Activated CD4-positive, alpha-beta T cell treated with anti-CD3 and anti-CD28 coated beads for 36 hours (primary cell): ENCODE results near the gene PPP2R5A. TPM values are rescaled to one million over a fixed set of nuclear protein-coding genes. Genes with fewer than 3 reads are reported as not detected.
"Not testable (repeated sequence)": the region's sequence is repeated elsewhere in the genome, so short reads cannot be mapped to it uniquely, and the experiment has no call there.

Source experiments
- ATAC-seq: fragments of 200-7000 bp; cut with Tn5 transposase; one replicate; pipeline ENCODE4 v1.10.0; 2021; ENCODE audit warnings: mild to moderate bottlenecking, moderate library complexity
- CTCF ChIA-PET: fragments of 350-600 bp; sonication (Branson Sonifier 250); formaldehyde crosslinking; loops from one replicate; lab custom pipeline; 2021; ENCODE audit warnings: antibody characterized with exemption; lab: Charles Lee
- POLR2A ChIA-PET: fragments of 350-600 bp; sonication (Branson Sonifier 250); formaldehyde crosslinking; loops from one replicate; lab custom pipeline; 2021; ENCODE audit warnings: antibody characterized with exemption, inconsistent platforms; lab: Charles Lee
- DNase-seq: peaks from one replicate; pipeline ENCODE4 v3.0.0-alpha.2; 2020
- H3K27ac Mint-ChIP-seq: one replicate; pipeline ENCODE4 v1.8.0; 2021; ENCODE audit warnings: mixed read lengths
- H3K27me3 Mint-ChIP-seq: one replicate; pipeline ENCODE4 v1.8.0; 2021; ENCODE audit warnings: mixed read lengths
- H3K36me3 Mint-ChIP-seq: one replicate; pipeline ENCODE4 v1.8.0; 2021; ENCODE audit warnings: low read depth, mixed read lengths
- H3K4me1 Mint-ChIP-seq: one replicate; pipeline ENCODE4 v1.8.0; 2021; ENCODE audit warnings: mixed read lengths
- H3K4me3 Mint-ChIP-seq: one replicate; pipeline ENCODE4 v1.8.0; 2021; ENCODE audit warnings: mild to moderate bottlenecking, moderate library complexity, mixed read lengths
- H3K9me3 Mint-ChIP-seq: one replicate; pipeline ENCODE4 v1.8.0; 2021; ENCODE audit warnings: low read depth, mixed read lengths
- intact Hi-C, 2 experiments: fragments of 100-400 bp; cut with DNase I in 1 of 2; cut with micrococcal nuclease in 1 of 2; formaldehyde crosslinking; loops; one replicate each; pipeline versions ENCODE4 v1.14.2 to v1.15.1; 2022 to 2024; cut with DNase I, micrococcal nuclease
- total RNA-seq, 2 experiments: library from RNA; stranded (reverse); gene quantifications; one replicate each; pipeline ENCODE4 v1.2.3, GENCODE V29; 2021

The PPP2R5A gene
- total RNA-seq, 2 experiments from 2014 or later: 32.3 to 36.1 TPM

DNA sequence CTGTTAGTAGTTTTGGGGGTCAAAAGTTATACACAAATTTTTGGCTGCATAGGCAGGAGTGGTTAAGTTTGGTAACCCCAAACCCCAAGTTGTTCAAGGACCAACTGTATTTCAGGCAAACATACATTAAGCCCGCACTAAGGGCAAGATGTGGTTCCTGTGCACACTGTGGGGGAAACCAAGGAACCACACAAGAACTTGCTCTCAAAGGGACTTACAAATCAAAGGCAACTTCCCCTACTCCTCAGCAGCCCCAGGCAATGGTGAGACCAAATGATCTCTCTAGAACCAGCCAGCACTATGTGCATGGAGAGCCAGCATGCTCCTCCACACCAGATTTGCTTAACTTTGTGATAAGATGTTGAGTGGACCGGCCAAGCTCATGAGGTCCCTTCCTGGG lies 94.2 kb downstream of the PPP2R5A start:
- DNase-seq (no peak), ATAC-seq (no peak)
- Mint-ChIP-seq H3K9me3 (no peaks in the 10 kb centered on the region), H3K4me3 (no peak overlapping the region), H3K27ac (no peak overlapping the region), H3K27me3 (no peaks in the 10 kb centered on the region), H3K36me3 (peaks cover 31% of the 10 kb centered on the region), H3K4me1 (no peaks in the 10 kb centered on the region)
- ChIA-PET CTCF (interaction anchor here (0.9 to 1.7 kb wide), 2 partner anchors 11 to 14 kb away, joined by 3 to 6 read pairs; no protein-coding TSS in a partner anchor), POLR2A (no interaction called here)
- intact Hi-C loops: no loop called here

DNA sequence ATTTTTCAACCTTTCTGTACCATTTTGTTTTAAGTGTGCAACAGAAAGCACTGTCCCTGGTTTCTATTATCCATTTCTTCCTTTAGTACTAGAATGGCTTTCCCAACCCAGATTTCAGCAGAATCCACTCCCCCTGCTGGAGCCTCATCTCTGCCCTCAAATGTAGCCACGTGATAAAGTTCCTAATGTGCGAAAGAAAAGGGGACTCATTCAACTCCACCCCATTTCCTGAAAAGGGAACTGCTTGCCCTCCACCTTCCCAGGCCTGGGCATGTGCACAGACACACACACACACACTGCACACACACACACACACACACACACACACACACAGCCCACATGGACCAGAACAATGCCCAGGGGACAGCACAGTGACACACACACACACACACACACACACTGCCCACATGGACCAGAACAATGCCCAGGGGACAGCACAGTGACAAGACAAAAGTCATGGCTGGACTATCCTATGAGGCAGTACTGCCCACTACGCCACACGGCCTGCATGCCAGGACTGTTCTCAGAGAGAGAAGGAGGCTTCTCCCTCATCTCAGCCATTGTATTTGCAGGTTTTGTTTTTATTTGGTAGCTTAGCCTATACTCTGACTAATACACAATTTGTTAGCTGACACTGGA lies 96.3 kb downstream of the PPP2R5A start:
- H3K9me3 Mint-ChIP-seq: no peaks in the 10 kb centered on the region
- POLR2A ChIA-PET: no interaction called here
- ATAC-seq (no peak), DNase-seq (no peak)
- CTCF ChIA-PET: interaction anchor here (0.6 kb wide), 1 partner anchor 784 kb away, joined by 4 read pairs; no protein-coding TSS in a partner anchor
- H3K36me3 Mint-ChIP-seq: peaks cover 31% of the 10 kb centered on the region
- H3K27ac Mint-ChIP-seq: no peak overlapping the region
- H3K27me3 Mint-ChIP-seq: no peaks in the 10 kb centered on the region
- intact Hi-C loops: no loop called here
- H3K4me1 Mint-ChIP-seq: no peaks in the 10 kb centered on the region
- no peak overlapping the region for H3K4me3 Mint-ChIP-seq

DNA sequence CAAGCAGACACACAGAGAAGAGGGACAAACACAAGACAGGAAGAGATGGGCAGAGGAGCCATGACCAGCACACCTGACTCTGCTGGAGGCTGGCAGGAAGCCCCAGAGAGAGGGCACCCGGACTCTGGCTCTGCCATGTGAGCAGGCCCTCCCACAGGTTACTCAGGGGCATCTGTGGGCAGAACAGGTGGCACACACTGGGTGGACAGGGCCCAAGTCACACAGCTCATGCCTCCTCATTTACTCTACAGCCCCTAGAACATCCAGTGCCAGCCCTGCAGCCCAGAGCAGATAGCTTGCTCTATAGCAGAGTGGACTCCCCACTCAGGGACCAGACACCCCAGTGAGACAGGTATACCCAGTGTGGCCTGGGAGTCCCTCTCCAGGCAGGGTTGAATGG lies 100.8 kb downstream of the PPP2R5A start:
- Mint-ChIP-seq H3K27ac (no peak overlapping the region), H3K27me3 (no peaks in the 10 kb centered on the region), H3K9me3 (peaks cover 6% of the 10 kb centered on the region), H3K4me1 (no peaks in the 10 kb centered on the region), H3K36me3 (peaks cover 34% of the 10 kb centered on the region), H3K4me3 (no peak overlapping the region)
- ATAC-seq (no peak), DNase-seq (no peak)
- ChIA-PET CTCF (interaction anchor here (0.7 kb wide), 1 partner anchor 239 kb away, joined by 3 read pairs; no protein-coding TSS in a partner anchor), POLR2A (no interaction called here)
- intact Hi-C loops: no loop called here

DNA sequence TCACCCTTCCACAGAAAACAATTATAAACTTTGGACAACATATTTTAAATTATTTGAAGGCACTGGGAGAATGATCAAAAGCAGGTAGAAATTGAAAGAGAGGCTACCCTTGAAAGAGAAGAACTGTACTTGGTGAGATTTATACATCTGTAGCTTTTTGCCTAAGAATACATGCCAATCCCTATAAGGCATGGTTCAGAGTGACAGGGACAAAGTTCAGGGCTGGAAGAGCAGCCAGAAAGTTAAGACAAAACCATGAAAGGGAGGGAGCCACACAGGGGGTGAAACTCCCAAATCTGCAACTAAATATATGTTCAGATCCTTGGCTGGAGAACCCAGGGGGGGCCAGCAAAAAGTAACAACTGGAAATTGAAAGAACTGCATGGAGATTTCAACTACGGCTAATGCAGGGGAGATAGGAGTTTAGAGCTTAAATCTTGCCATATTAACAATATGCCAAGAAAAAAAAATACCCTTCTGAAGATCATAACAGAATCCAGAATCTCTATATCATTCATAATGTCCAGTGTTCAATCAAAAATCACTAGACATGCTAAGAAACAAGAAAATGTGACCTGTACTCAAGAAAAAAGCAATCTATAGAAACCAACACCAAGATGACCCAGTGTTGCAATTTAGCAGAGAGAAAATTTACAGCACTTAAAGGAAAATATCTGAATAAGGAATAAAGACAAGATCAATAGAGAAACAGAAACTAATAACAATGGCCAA lies 103.9 kb downstream of the PPP2R5A start:
- H3K4me1 Mint-ChIP-seq: no peaks in the 10 kb centered on the region
- H3K36me3 Mint-ChIP-seq: peaks cover 50% of the 10 kb centered on the region
- peaks cover 16% of the 10 kb centered on the region for H3K9me3 Mint-ChIP-seq
- no peak for DNase-seq
- no peak for ATAC-seq
- ChIA-PET CTCF (no interaction called here), POLR2A (no interaction called here)
- H3K27me3 Mint-ChIP-seq: no peaks in the 10 kb centered on the region
- no peak overlapping the region for H3K27ac Mint-ChIP-seq
- no peak overlapping the region for H3K4me3 Mint-ChIP-seq
- intact Hi-C loops: no loop called here

DNA sequence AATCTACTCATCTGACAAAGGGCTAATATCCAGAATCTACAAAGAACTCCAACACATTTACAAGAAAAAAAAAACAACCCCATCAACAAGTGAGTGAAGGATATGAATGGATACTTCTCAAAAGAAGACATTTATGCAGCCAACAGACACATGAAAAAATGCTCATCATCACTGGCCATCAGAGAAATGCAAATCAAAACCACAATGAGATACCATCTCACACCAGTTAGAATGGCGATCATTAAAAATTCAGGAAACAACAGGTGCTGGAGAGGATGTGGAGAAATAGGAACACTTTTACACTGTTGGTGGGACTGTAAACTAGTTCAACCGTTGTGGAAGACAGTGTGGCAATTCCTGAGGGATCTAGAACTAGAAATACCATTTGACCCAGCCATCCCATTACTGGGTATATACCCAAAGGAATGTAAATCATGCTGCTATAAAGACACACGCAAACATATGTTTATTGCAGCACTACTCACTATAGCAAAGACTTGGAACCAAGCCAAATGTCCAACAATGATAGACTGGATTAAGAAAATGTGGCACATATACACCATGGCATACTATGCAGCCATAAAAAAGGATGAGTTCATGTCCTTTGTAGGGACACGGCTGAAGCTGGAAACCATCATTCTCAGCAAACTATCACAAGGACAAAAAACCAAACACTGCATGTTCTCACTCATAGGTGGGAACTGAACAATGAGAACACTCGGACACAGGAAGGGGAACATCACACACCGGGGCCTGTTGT lies 110.6 kb downstream of the PPP2R5A start:
- Mint-ChIP-seq H3K9me3 (peaks cover 24% of the 10 kb centered on the region), H3K36me3 (peaks cover 64% of the 10 kb centered on the region)
- H3K4me1 Mint-ChIP-seq, ATAC-seq, DNase-seq, POLR2A ChIA-PET, intact Hi-C loops, H3K27me3 Mint-ChIP-seq, CTCF ChIA-PET, H3K4me3 Mint-ChIP-seq, H3K27ac Mint-ChIP-seq: not testable (repeated sequence)

DNA sequence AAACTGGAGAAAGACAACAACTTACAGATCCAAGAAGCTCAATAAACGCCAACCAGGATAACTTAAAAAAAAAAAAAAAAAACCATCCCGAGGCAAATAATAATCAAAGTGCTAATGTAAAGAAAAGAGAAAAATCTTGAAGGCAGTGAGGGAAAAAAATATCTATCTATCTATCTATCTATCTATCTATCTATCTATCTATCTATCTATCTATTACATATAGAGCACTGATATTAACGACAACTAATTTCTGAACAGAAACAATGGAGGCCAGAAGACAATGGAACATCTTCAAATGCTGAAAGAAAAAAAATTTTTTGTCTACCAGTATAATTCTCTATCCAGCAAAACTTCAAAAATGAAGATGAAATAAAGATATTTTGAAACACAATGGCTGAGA lies 111.4 kb downstream of the PPP2R5A start:
- DNase-seq (no peak), ATAC-seq (no peak)
- no peaks in the 10 kb centered on the region for H3K27me3 Mint-ChIP-seq
- peaks cover 56% of the 10 kb centered on the region for H3K36me3 Mint-ChIP-seq
- intact Hi-C loops: no loop called here
- no peak overlapping the region for H3K4me3 Mint-ChIP-seq
- H3K4me1 Mint-ChIP-seq: no peaks in the 10 kb centered on the region
- POLR2A ChIA-PET: interaction anchor here (0.6 kb wide), 1 partner anchor 1884 kb away, joined by 3 read pairs; no protein-coding TSS in a partner anchor
- CTCF ChIA-PET: no interaction called here
- H3K9me3 Mint-ChIP-seq: peaks cover 22% of the 10 kb centered on the region
- H3K27ac Mint-ChIP-seq: no peak overlapping the region

DNA sequence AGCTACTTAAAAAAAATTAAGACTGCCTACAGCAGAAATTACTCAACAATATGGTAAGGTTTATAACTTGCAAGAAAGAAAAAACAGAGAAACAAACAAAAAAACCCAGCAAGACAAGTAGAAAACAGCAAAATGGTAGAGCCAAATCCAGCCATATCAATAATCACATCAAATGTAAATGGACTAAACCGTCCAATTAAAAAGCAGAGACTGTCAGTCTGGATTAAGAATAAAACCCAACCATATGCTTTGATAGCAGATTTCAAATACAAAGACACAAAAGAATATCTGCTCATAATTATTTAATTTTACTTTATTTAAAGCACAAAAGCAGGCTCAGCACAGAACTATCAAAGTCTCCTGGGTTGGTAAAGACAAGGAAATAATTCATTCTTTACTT lies 112.0 kb downstream of the PPP2R5A start:
- DNase-seq (no peak), ATAC-seq (no peak)
- H3K27me3 Mint-ChIP-seq: no peaks in the 10 kb centered on the region
- no peak overlapping the region for H3K27ac Mint-ChIP-seq
- intact Hi-C loops: no loop called here
- POLR2A ChIA-PET: interaction anchor here (0.6 kb wide), 1 partner anchor 1883 kb away, joined by 3 read pairs; no protein-coding TSS in a partner anchor
- H3K9me3 Mint-ChIP-seq: peaks cover 18% of the 10 kb centered on the region
- peaks cover under 1% of the 10 kb centered on the region for H3K4me1 Mint-ChIP-seq
- H3K4me3 Mint-ChIP-seq: no peak overlapping the region
- CTCF ChIA-PET: no interaction called here
- H3K36me3 Mint-ChIP-seq: peaks cover 55% of the 10 kb centered on the region

DNA sequence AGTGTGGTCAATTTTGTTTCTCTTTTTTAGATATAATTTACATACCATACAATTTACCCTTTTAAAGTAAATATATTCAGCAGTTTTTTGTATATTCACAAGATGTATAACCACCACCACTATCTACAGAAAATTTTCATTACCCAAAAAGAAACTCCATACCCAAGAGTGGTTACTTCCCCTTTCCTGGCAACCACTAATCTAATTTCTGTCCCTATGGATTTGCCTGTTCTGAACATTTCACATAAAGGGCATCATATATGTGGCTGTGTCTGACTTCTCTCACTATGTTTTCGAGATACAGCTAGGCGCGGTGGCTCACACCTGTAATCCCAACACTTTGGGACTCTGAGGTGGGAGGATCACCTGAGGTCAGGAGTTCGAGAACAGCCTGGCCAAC lies 115.8 kb downstream of the PPP2R5A start:
- H3K36me3 Mint-ChIP-seq: peaks cover 53% of the 10 kb centered on the region
- peaks cover 12% of the 10 kb centered on the region for H3K9me3 Mint-ChIP-seq
- intact Hi-C loops: no loop called here
- no peak overlapping the region for H3K4me3 Mint-ChIP-seq
- no peak overlapping the region for H3K27ac Mint-ChIP-seq
- DNase-seq: no peak
- CTCF ChIA-PET: interaction anchor here (1.0 kb wide), 1 partner anchor 56 kb away, joined by 3 read pairs; no protein-coding TSS in a partner anchor
- ATAC-seq: no peak
- H3K27me3 Mint-ChIP-seq: no peaks in the 10 kb centered on the region
- POLR2A ChIA-PET: no interaction called here
- peaks cover 13% of the 10 kb centered on the region for H3K4me1 Mint-ChIP-seq

DNA sequence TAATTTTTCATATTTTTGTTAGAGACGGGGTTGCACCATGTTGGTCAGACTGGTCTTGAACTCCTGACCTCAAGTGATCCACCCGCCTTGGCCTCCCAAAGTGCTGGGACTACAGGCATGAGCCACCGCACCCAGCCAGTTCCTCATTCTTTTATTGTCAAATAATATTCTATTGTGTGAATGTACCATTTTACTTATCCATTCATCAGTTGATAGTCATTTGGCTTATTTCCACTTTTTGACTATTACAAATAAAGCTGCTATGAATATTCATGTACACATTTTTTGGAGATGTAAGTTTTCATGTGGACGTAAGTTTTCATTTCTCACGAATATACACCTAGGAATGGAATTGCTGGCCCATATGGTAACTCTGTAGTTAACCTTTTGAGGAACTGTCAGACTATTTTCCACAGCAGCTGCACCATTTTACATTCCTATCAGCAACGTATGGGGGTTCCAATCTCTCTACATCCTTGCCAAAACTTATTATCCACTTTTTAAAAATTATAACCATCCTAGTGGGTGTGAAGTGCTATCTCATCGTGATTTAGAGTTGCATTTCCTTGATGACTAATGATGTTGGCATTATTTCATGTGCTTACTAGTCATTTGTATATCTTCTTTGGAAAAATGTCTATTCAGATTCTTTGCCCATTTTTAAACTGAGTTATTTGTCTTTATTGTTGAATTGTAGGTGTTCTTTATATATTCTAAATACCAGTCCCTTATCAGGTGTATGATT lies 116.8 kb downstream of the PPP2R5A start:
- Mint-ChIP-seq H3K36me3 (peaks cover 50% of the 10 kb centered on the region), H3K9me3 (peaks cover 4% of the 10 kb centered on the region), H3K4me3 (no peak overlapping the region), H3K4me1 (peaks cover 13% of the 10 kb centered on the region), H3K27me3 (no peaks in the 10 kb centered on the region), H3K27ac (no peak overlapping the region)
- intact Hi-C loops: no loop called here
- ATAC-seq (no peak), DNase-seq (no peak)
- ChIA-PET CTCF (interaction anchor here (1.0 kb wide), 1 partner anchor 55 kb away, joined by 3 read pairs; no protein-coding TSS in a partner anchor), POLR2A (no interaction called here)

DNA sequence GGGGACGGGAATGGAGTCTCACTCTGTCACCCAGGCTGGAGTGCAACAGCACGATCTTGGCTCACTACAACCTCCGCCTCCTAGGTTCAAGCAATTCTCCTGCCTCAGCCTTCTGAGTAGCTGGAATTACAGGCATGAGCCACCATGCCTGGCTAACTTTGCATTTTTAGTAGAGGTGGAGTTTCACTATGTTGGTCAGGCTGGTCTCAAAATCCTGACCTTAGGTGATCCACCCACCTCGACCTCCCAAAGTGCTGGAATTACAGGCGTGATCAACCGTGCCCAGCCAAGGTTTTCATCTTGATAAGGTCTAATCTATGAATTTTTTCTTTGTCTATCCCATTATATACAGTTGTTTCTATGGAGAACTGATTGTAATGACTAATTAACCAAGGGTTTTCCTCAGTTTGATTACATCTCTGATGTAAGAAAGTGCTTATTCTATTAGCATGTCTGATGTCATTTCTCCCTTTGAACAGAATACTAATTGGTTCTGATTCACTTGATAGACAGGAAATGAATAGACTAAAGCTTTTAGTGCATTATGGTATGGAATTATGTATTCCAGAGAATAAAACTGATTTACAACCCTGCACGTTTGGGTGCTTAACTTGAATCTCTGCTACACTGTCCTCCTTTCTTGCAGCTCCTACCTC lies 117.6 kb downstream of the PPP2R5A start:
- DNase-seq (no peak), ATAC-seq (no peak)
- ChIA-PET CTCF (interaction anchor here (0.6 to 1.1 kb wide), 2 partner anchors 12 to 225 kb away, joined by 3 to 4 read pairs; partner anchors contain the start of gene PACC1), POLR2A (interaction anchor here (0.5 kb wide), 1 partner anchor 369 kb away, joined by 3 read pairs; no protein-coding TSS in a partner anchor)
- Mint-ChIP-seq H3K36me3 (peaks cover 46% of the 10 kb centered on the region), H3K27ac (no peak overlapping the region), H3K27me3 (no peaks in the 10 kb centered on the region), H3K9me3 (peaks cover 3% of the 10 kb centered on the region), H3K4me3 (no peak overlapping the region), H3K4me1 (peaks cover 13% of the 10 kb centered on the region)
- intact Hi-C loops: no loop called here
